Naive thymus-derived CD4-positive, alpha-beta T cell (primary cell): ENCODE measurements around the gene USP5. TPM values are rescaled to one million over a fixed set of nuclear protein-coding genes. Genes with fewer than 3 reads are reported as not detected.

Experiments used
- ATAC-seq: fragments of 150-1000 bp; cut with Tn5 transposase; 2 replicates; pipeline ENCODE4 v1.10.0; 2021; ENCODE audit warnings: mild to moderate bottlenecking, moderate library complexity
- CTCF ChIA-PET: fragments of 350-600 bp; sonication (Branson Sonifier 250); formaldehyde crosslinking; loops from one replicate; lab custom pipeline; 2021; ENCODE audit warnings: antibody characterized with exemption; lab: Charles Lee
- POLR2A ChIA-PET: fragments of 350-600 bp; sonication (Branson Sonifier 250); formaldehyde crosslinking; loops from one replicate; lab custom pipeline; 2021; ENCODE audit warnings: antibody characterized with exemption, inconsistent platforms; lab: Charles Lee
- DNase-seq, 9 donors: peaks; one replicate each; pipeline versions ENCODE4 v3.0.0 to v3.0.0-alpha.2; 2020 to 2022; ENCODE audit warnings: mixed read lengths in 1 of 9
- H3K27ac ChIP-seq: one replicate; pipeline ENCODE4 v1.7.0; 2013; ENCODE audit warnings: mild to moderate bottlenecking, low read depth, low read length, moderate library complexity
- H3K27me3 ChIP-seq, 2 donors: one replicate each; pipeline ENCODE4 v1.7.0; 2013; ENCODE audit warnings: low read length in 2 of 2, mild to moderate bottlenecking in 2 of 2, moderate library complexity in 2 of 2; ENCODE audit not compliant: control insufficient read depth in 2 of 2, insufficient read depth in 2 of 2
- H3K36me3 ChIP-seq, 3 experiments: 1 replicate in 2 of 3; 2 replicates in 1 of 3; pipeline ENCODE4 v1.7.0; 2013; ENCODE audit warnings: low read length in 3 of 3, mild to moderate bottlenecking in 3 of 3, moderate library complexity in 1 of 3; ENCODE audit not compliant: insufficient read depth in 3 of 3, control insufficient read depth in 2 of 3
- H3K4me1 ChIP-seq, 2 donors: one replicate each; pipeline ENCODE4 v1.7.0; 2013; ENCODE audit warnings: low read length in 2 of 2, mild to moderate bottlenecking in 2 of 2, moderate library complexity in 1 of 2; ENCODE audit not compliant: control insufficient read depth in 2 of 2, insufficient read depth in 2 of 2
- H3K4me3 ChIP-seq: 2 replicates; pipeline ENCODE4 v1.7.0; 2013; ENCODE audit warnings: mild to moderate bottlenecking, low read length
- H3K9me3 ChIP-seq, 3 experiments: 1 replicate in 2 of 3; 2 replicates in 1 of 3; pipeline ENCODE4 v1.7.0; 2013; ENCODE audit warnings: low read length in 3 of 3; ENCODE audit not compliant: control insufficient read depth in 2 of 3
- H3K27ac Mint-ChIP-seq, 9 donors: one replicate each; pipeline ENCODE4 v1.8.0; 2020 to 2022; ENCODE audit warnings: mixed read lengths in 9 of 9, mild to moderate bottlenecking in 8 of 9, moderate library complexity in 5 of 9, inconsistent platforms in 2 of 9
- H3K27me3 Mint-ChIP-seq, 5 donors: one replicate each; pipeline ENCODE4 v1.8.0; 2021 to 2022; ENCODE audit warnings: mixed read lengths in 5 of 5, mild to moderate bottlenecking in 1 of 5
- H3K36me3 Mint-ChIP-seq, 5 donors: one replicate each; pipeline ENCODE4 v1.8.0; 2020 to 2022; ENCODE audit warnings: mixed read lengths in 5 of 5, mild to moderate bottlenecking in 3 of 5, inconsistent platforms in 1 of 5
- H3K4me1 Mint-ChIP-seq, 7 donors: one replicate each; pipeline ENCODE4 v1.8.0; 2020 to 2022; ENCODE audit warnings: mixed read lengths in 7 of 7, mild to moderate bottlenecking in 3 of 7, inconsistent platforms in 1 of 7
- H3K4me3 Mint-ChIP-seq, 10 donors: one replicate each; pipeline ENCODE4 v1.8.0; 2020 to 2022; ENCODE audit warnings: mild to moderate bottlenecking in 10 of 10, mixed read lengths in 10 of 10, moderate library complexity in 6 of 10, inconsistent platforms in 2 of 10
- H3K9me3 Mint-ChIP-seq, 11 donors: one replicate each; pipeline ENCODE4 v1.8.0; 2020 to 2022; ENCODE audit warnings: mixed read lengths in 11 of 11, mild to moderate bottlenecking in 4 of 11, inconsistent platforms in 1 of 11, moderate library complexity in 1 of 11
- intact Hi-C, 2 donors: fragments of 100-400 bp; cut with micrococcal nuclease; formaldehyde crosslinking; loops; one replicate each; pipeline ENCODE4 v1.15.1; 2023
- polyA plus RNA-seq, 2 donors: library from polyadenylated mRNA; unstranded; fragments of 300-500 nt; fragmentation: Illumina TruSeq; gene quantifications; one replicate each; pipeline ENCODE4 v1.2.3, GENCODE V29; 2021
- total RNA-seq, 6 experiments: library from RNA in 5 of 6; stranded (reverse) in 5 of 6; gene quantifications; 1 replicate in 5 of 6; 2 replicates in 1 of 6; pipeline ENCODE4 v1.2.3 and lab custom pipeline; 2021 to 2026

The USP5 gene
- total and polyA plus RNA-seq, 7 experiments from 2014 or later = 51.9 to 134 (median 71.1) TPM

- CTCF ChIA-PET = interaction anchor here (1.0 to 6.6 kb wide), 13 partner anchors 11 to 354 kb away, joined by 3 to 94 read pairs (median 6); partner anchors contain the start of genes CD4 and MLF2
- no peak for DNase-seq
- POLR2A ChIA-PET = interaction anchor here (0.6 to 13.2 kb wide), 7 partner anchors 10 to 324 kb away, joined by 3 to 91 read pairs (median 3); partner anchors contain the start of genes CD4, MLF2 and ZNF384
Observed at GRCh38 chr12:6824085-6824775, 27.7 kb upstream of the USP5 start.

GRCh38 chr12:6824901-6825381, 27.0 kb upstream of the USP5 start:
- peak overlapping the region in 3 of 9 donors; percentile 31 to 57 (median 39) for H3K27ac Mint-ChIP-seq
- ATAC-seq (no peak), DNase-seq (no peak)
- H3K9me3 ChIP-seq = no peaks in the 10 kb centered on the region
- CTCF ChIA-PET = interaction anchor here (1.0 to 6.6 kb wide), 17 partner anchors 8 to 355 kb away, joined by 3 to 94 read pairs (median 5); partner anchors contain the start of genes CD4, MLF2 and USP5
- peaks cover 9 to 58% (median 26%) of the 10 kb centered on the region in 5 donors for H3K27me3 Mint-ChIP-seq
- POLR2A ChIA-PET = interaction anchor here (0.6 to 13.2 kb wide), 8 partner anchors 10 to 324 kb away, joined by 3 to 91 read pairs (median 3); partner anchors contain the start of genes CD4, COPS7A and MLF2
- intact Hi-C loops = loop anchor here (1.0 to 5.0 kb wide), 9 partner anchors 33 to 258 kb away; partner anchors contain the start of genes MLF2 (in 2 of the 2), NOP2 (in 1 of the 2) and ZNF384 (in 1 of the 2)
- peaks cover 4 to 15% of the 10 kb centered on the region in 2 donors for H3K4me1 ChIP-seq
- no peak overlapping the region for H3K4me3 Mint-ChIP-seq
- H3K36me3 ChIP-seq = peaks cover 0 to 5% (median 0%) of the 10 kb centered on the region in 3 experiments
- peaks cover 0 to 12% of the 10 kb centered on the region in 2 donors for H3K27me3 ChIP-seq
- H3K4me1 Mint-ChIP-seq = peaks cover 29 to 41% (median 41%) of the 10 kb centered on the region in 7 donors
- H3K9me3 Mint-ChIP-seq = peaks cover 0 to 2% (median 0%) of the 10 kb centered on the region in 11 donors
- no peak overlapping the region for H3K4me3 ChIP-seq
- H3K36me3 Mint-ChIP-seq = peaks cover 0 to 2% (median 0%) of the 10 kb centered on the region in 5 donors
- H3K27ac ChIP-seq = no peak overlapping the region

More at GRCh38 chr12:6824085-6824775, 27.7 kb upstream of the USP5 start:
- Histone ChIP-seq H3K27ac (no peak overlapping the region), H3K36me3 (peaks cover 0 to 12% (median 0%) of the 10 kb centered on the region in 3 experiments), H3K27me3 (peaks cover 0 to 8% of the 10 kb centered on the region in 2 donors), H3K4me3 (no peak overlapping the region), H3K9me3 (no peaks in the 10 kb centered on the region), H3K4me1 (peaks cover 4 to 15% of the 10 kb centered on the region in 2 donors)
- peaks cover 0 to 2% (median 0%) of the 10 kb centered on the region in 11 donors for H3K9me3 Mint-ChIP-seq
- H3K27me3 Mint-ChIP-seq = peaks cover 9 to 51% (median 26%) of the 10 kb centered on the region in 5 donors
- H3K4me3 Mint-ChIP-seq = peak overlapping the region in 1 of 10 donors; percentile 12
- peaks cover 0 to 9% (median 4%) of the 10 kb centered on the region in 5 donors for H3K36me3 Mint-ChIP-seq
- no peak for ATAC-seq
- H3K27ac Mint-ChIP-seq = peak overlapping the region in 2 of 9 donors; percentile 28 to 31
- peaks cover 29 to 41% (median 37%) of the 10 kb centered on the region in 7 donors for H3K4me1 Mint-ChIP-seq
- intact Hi-C loops = loop anchor here in 1 of 2 donors (2.0 kb wide), 1 partner anchor 33 kb away; no protein-coding TSS in a partner anchor

GRCh38 chr12:6825398-6826124, 26.4 kb upstream of the USP5 start:
- H3K4me1 Mint-ChIP-seq = peaks cover 27 to 42% (median 39%) of the 10 kb centered on the region in 7 donors
- peaks cover 0 to 12% of the 10 kb centered on the region in 2 donors for H3K27me3 ChIP-seq
- intact Hi-C loops = loop anchor here (1.0 to 5.0 kb wide), 9 partner anchors 33 to 258 kb away; partner anchors contain the start of genes MLF2 (in 2 of the 2), NOP2 (in 1 of the 2) and ZNF384 (in 1 of the 2)
- peaks cover 4 to 13% of the 10 kb centered on the region in 2 donors for H3K4me1 ChIP-seq
- peak overlapping the region in 4 of 9 donors; percentile 22 to 84 (median 53) for H3K27ac Mint-ChIP-seq
- H3K9me3 ChIP-seq = no peaks in the 10 kb centered on the region
- ATAC-seq = peak; percentile 79
- H3K36me3 ChIP-seq = no peaks in the 10 kb centered on the region
- no peak overlapping the region for H3K27ac ChIP-seq
- ChIA-PET POLR2A (interaction anchor here (0.6 to 13.2 kb wide), 9 partner anchors 9 to 102 kb away, joined by 3 to 91 read pairs (median 4); partner anchors contain the start of genes CD4, CDCA3, COPS7A and MLF2), CTCF (interaction anchor here (0.7 to 6.6 kb wide), 18 partner anchors 9 to 356 kb away, joined by 3 to 94 read pairs (median 4); partner anchors contain the start of genes CD4, MLF2 and USP5)
- DNase-seq = peak; percentile 69 to 89 (median 78)
- peaks cover 9 to 63% (median 26%) of the 10 kb centered on the region in 5 donors for H3K27me3 Mint-ChIP-seq
- H3K36me3 Mint-ChIP-seq = peaks cover 0 to 1% (median 0%) of the 10 kb centered on the region in 5 donors
- peak overlapping the region in 7 of 10 donors; percentile 5 to 65 (median 35) for H3K4me3 Mint-ChIP-seq
- no peak overlapping the region for H3K4me3 ChIP-seq
- peaks cover 0 to 2% (median 0%) of the 10 kb centered on the region in 11 donors for H3K9me3 Mint-ChIP-seq

GRCh38 chr12:6826125-6826733, 25.7 kb upstream of the USP5 start:
- peaks cover 0 to 2% (median 0%) of the 10 kb centered on the region in 11 donors for H3K9me3 Mint-ChIP-seq
- CTCF ChIA-PET = interaction anchor here (0.7 to 6.6 kb wide), 9 partner anchors 9 to 266 kb away, joined by 3 to 94 read pairs (median 7); partner anchors contain the start of genes MLF2 and USP5
- intact Hi-C loops = loop anchor here (5.0 kb wide), 2 partner anchors 139 to 259 kb away; partner anchors contain the start of genes NOP2 (in 1 of the 2) and ZNF384 (in 1 of the 2)
- POLR2A ChIA-PET = interaction anchor here (1.1 to 13.2 kb wide), 6 partner anchors 10 to 73 kb away, joined by 3 to 91 read pairs (median 10); partner anchors contain the start of genes CD4, CDCA3, MLF2 and USP5
- no peaks in the 10 kb centered on the region for H3K9me3 ChIP-seq
- no peaks in the 10 kb centered on the region for H3K36me3 Mint-ChIP-seq
- no peak overlapping the region for H3K27ac ChIP-seq
- H3K4me3 ChIP-seq = no peak overlapping the region
- no peak overlapping the region for H3K27ac Mint-ChIP-seq
- H3K4me1 ChIP-seq = peaks cover 4 to 6% of the 10 kb centered on the region in 2 donors
- peaks cover 9 to 68% (median 21%) of the 10 kb centered on the region in 5 donors for H3K27me3 Mint-ChIP-seq
- DNase-seq (no peak), ATAC-seq (no peak)
- H3K36me3 ChIP-seq = no peaks in the 10 kb centered on the region
- H3K4me3 Mint-ChIP-seq = peak overlapping the region in 2 of 10 donors; percentile 32 to 45
- H3K4me1 Mint-ChIP-seq = peaks cover 21 to 38% (median 32%) of the 10 kb centered on the region in 7 donors
- peaks cover 0 to 12% of the 10 kb centered on the region in 2 donors for H3K27me3 ChIP-seq

- POLR2A ChIA-PET = interaction anchor here (1.4 to 13.2 kb wide), 5 partner anchors 12 to 74 kb away, joined by 3 to 91 read pairs (median 16); partner anchors contain the start of genes CD4, CDCA3, MLF2 and USP5
- Mint-ChIP-seq H3K27me3 (peaks cover 9 to 70% (median 21%) of the 10 kb centered on the region in 5 donors), H3K4me1 (peaks cover 19 to 36% (median 30%) of the 10 kb centered on the region in 7 donors), H3K36me3 (no peaks in the 10 kb centered on the region), H3K9me3 (peaks cover 0 to 2% (median 0%) of the 10 kb centered on the region in 11 donors), H3K4me3 (peak overlapping the region; percentile 63 to 98 (median 73)), H3K27ac (peak overlapping the region in 6 of 9 donors; percentile 10 to 81 (median 64))
- H3K9me3 ChIP-seq = no peaks in the 10 kb centered on the region
- no peak overlapping the region for H3K4me3 ChIP-seq
- H3K27ac ChIP-seq = no peak overlapping the region
- DNase-seq = no peak
- peaks cover 0 to 12% of the 10 kb centered on the region in 2 donors for H3K27me3 ChIP-seq
- CTCF ChIA-PET = interaction anchor here (2.0 to 6.6 kb wide), 4 partner anchors 9 to 93 kb away, joined by 7 to 94 read pairs (median 22); partner anchors contain the start of gene MLF2
- intact Hi-C loops = loop anchor here (5.0 kb wide), 2 partner anchors 140 to 260 kb away; partner anchors contain the start of genes NOP2 (in 1 of the 2) and ZNF384 (in 1 of the 2)
- peaks cover 3 to 4% of the 10 kb centered on the region in 2 donors for H3K4me1 ChIP-seq
- no peak for ATAC-seq
- no peaks in the 10 kb centered on the region for H3K36me3 ChIP-seq
Observed at GRCh38 chr12:6826734-6827436, 25.1 kb upstream of the USP5 start.
